Caco-2 (cell line): Measurements from ENCODE around the gene CCAR1. TPM values are rescaled to one million over a fixed set of nuclear protein-coding genes. Genes with fewer than 3 reads are reported as not detected.

Source experiments
- BruUV-seq: library from RNA; stranded (reverse); fragments of 400-500 nt; replicated peaks from 2 replicates; lab custom pipeline; 2021; lab: Mats Ljungman, UMichigan
- CTCF ChIA-PET: fragments of 300-600 bp; sonication (Branson Sonifier 250); formaldehyde crosslinking; loops from one replicate; lab custom pipeline; 2022; ENCODE audit warnings: antibody characterized with exemption; lab: Charles Lee
- POLR2A ChIA-PET: fragments of 300-600 bp; sonication (Branson Sonifier 250); formaldehyde crosslinking; loops from one replicate; lab custom pipeline; 2022; ENCODE audit warnings: antibody characterized with exemption; lab: Charles Lee
- DNase-seq, 2 experiments: peaks; one replicate each; pipeline versions ENCODE4 v3.0.0 to v3.0.0-alpha.2; 2020 to 2022
- H3K27me3 ChIP-seq: replicated peaks from 2 replicates; pipeline ENCODE4 v1.6.0; 2011; ENCODE audit warnings: low read length; ENCODE audit not compliant: control insufficient read depth, insufficient read depth
- H3K36me3 ChIP-seq: 2 replicates; pipeline ENCODE4 v1.5.1; 2011; ENCODE audit warnings: low read length; ENCODE audit not compliant: control insufficient read depth, insufficient read depth
- H3K4me1 ChIP-seq: fragments of 250-450 bp; sonication (Bioruptor Pico); 2 replicates; pipeline ENCODE4 v1.5.1; 2020; ENCODE audit warnings: mild to moderate bottlenecking
- H3K4me3 ChIP-seq: 2 replicates; pipeline ENCODE4 v1.5.1; 2011; ENCODE audit warnings: low read depth, mild to moderate bottlenecking, control low read depth, low read length
- H3K9me3 ChIP-seq: fragments of 250-450 bp; sonication (Bioruptor Pico); 2 replicates; pipeline ENCODE4 v1.5.1; 2020; ENCODE audit warnings: mild to moderate bottlenecking, moderate library complexity
- H3K27ac Mint-ChIP-seq: one replicate; pipeline ENCODE4 v1.8.0; 2022; ENCODE audit warnings: mixed read lengths; ENCODE audit not compliant: unreplicated experiment
- H3K27me3 Mint-ChIP-seq: one replicate; pipeline ENCODE4 v1.8.0; 2022; ENCODE audit warnings: mixed read lengths; ENCODE audit not compliant: insufficient read depth, unreplicated experiment
- H3K36me3 Mint-ChIP-seq: one replicate; pipeline ENCODE4 v1.8.0; 2022; ENCODE audit warnings: mild to moderate bottlenecking, mixed read lengths; ENCODE audit not compliant: insufficient read depth, unreplicated experiment
- H3K4me1 Mint-ChIP-seq: one replicate; pipeline ENCODE4 v1.8.0; 2022; ENCODE audit warnings: low read depth, mixed read lengths; ENCODE audit not compliant: unreplicated experiment
- H3K4me3 Mint-ChIP-seq: one replicate; pipeline ENCODE4 v1.8.0; 2022; ENCODE audit warnings: mild to moderate bottlenecking, moderate library complexity, mixed read lengths; ENCODE audit not compliant: unreplicated experiment
- H3K9me3 Mint-ChIP-seq: one replicate; pipeline ENCODE4 v1.8.0; 2022; ENCODE audit warnings: mixed read lengths; ENCODE audit not compliant: unreplicated experiment
- CTCF ChIP-seq, 2 experiments: fragments of 200-600 bp in 1 of 2; IDR thresholded peaks; 1 replicate in 1 of 2; 2 replicates in 1 of 2; pipeline versions ENCODE4 v1.5.1 to v1.8.0; 2011 to 2022; ENCODE audit warnings: antibody characterized with exemption in 1 of 2, control low read depth in 1 of 2, inconsistent platforms in 1 of 2, low read depth in 1 of 2, low read length in 1 of 2, mild to moderate bottlenecking in 1 of 2, moderate library complexity in 1 of 2; ENCODE audit not compliant: insufficient read depth in 1 of 2, severe bottlenecking in 1 of 2, unreplicated experiment in 1 of 2
- intact Hi-C: fragments of 100-400 bp; cut with micrococcal nuclease; formaldehyde crosslinking; loops from one replicate; pipeline ENCODE4 v1.10.0; 2022; ENCODE audit not compliant: unreplicated experiment
- total RNA-seq: library from RNA; stranded (reverse); gene quantifications from 2 replicates; pipeline ENCODE4 v1.2.3, GENCODE V29; 2022

Gene CCAR1
- total RNA-seq, 1 experiment from 2014 or later = 180 TPM

GRCh38 chr10:68742397-68742796 is 21.4 kb downstream of the CCAR1 start:
- Histone ChIP-seq H3K27me3 (no peaks in the 10 kb centered on the region), H3K4me1 (no peaks in the 10 kb centered on the region), H3K9me3 (no peaks in the 10 kb centered on the region), H3K4me3 (no peak overlapping the region), H3K36me3 (peaks cover 12% of the 10 kb centered on the region)
- POLR2A ChIA-PET = no interaction called here
- no peaks in the 10 kb centered on the region for H3K27me3 Mint-ChIP-seq
- H3K27ac Mint-ChIP-seq = no peak overlapping the region
- CTCF ChIA-PET = no interaction called here
- no peak for DNase-seq
- H3K36me3 Mint-ChIP-seq = peaks cover 98% of the 10 kb centered on the region
- TF ChIP-seq CTCF (IDR thresholded peaks at IDR 0.05; ENCODE audit: insufficient read depth in 1 of 2, low read depth in 1 of 2, low read length in 1 of 2, severe bottlenecking in 1 of 2, unreplicated experiment in 1 of 2) = no peak
- no peak overlapping the region for H3K4me3 Mint-ChIP-seq
- BruUV-seq = no TSS peak
- H3K4me1 Mint-ChIP-seq = no peaks in the 10 kb centered on the region
- no peaks in the 10 kb centered on the region for H3K9me3 Mint-ChIP-seq
- intact Hi-C loops = loop anchor here (5.0 kb wide), 1 partner anchor 190 kb away; no protein-coding TSS in a partner anchor

GRCh38 chr10:68752711-68753350 is 31.8 kb downstream of the CCAR1 start:
- ChIA-PET POLR2A (no interaction called here), CTCF (no interaction called here)
- Mint-ChIP-seq H3K4me3 (no peak overlapping the region), H3K36me3 (peaks cover 98% of the 10 kb centered on the region), H3K27ac (no peak overlapping the region), H3K9me3 (no peaks in the 10 kb centered on the region), H3K4me1 (no peaks in the 10 kb centered on the region), H3K27me3 (no peaks in the 10 kb centered on the region)
- Histone ChIP-seq H3K4me1 (no peaks in the 10 kb centered on the region), H3K36me3 (peaks cover 12% of the 10 kb centered on the region), H3K4me3 (no peak overlapping the region), H3K27me3 (no peaks in the 10 kb centered on the region), H3K9me3 (no peaks in the 10 kb centered on the region)
- no peak for DNase-seq
- BruUV-seq = no TSS peak
- TF ChIP-seq CTCF (IDR thresholded peaks at IDR 0.05; ENCODE audit: insufficient read depth in 1 of 2, low read depth in 1 of 2, low read length in 1 of 2, severe bottlenecking in 1 of 2, unreplicated experiment in 1 of 2) = no peak
- intact Hi-C loops = no loop called here

GRCh38 chr10:68756246-68756645 is 35.2 kb downstream of the CCAR1 start:
- DNase-seq = no peak
- H3K36me3 Mint-ChIP-seq = peaks cover 98% of the 10 kb centered on the region
- ChIA-PET CTCF (no interaction called here), POLR2A (interaction anchor here (0.6 kb wide), 1 partner anchor 72 kb away, joined by 3 read pairs; no protein-coding TSS in a partner anchor)
- H3K27ac Mint-ChIP-seq = no peak overlapping the region
- no peak for TF ChIP-seq CTCF (IDR thresholded peaks at IDR 0.05; ENCODE audit: insufficient read depth in 1 of 2, low read depth in 1 of 2, low read length in 1 of 2, severe bottlenecking in 1 of 2, unreplicated experiment in 1 of 2)
- no peaks in the 10 kb centered on the region for H3K27me3 Mint-ChIP-seq
- no peaks in the 10 kb centered on the region for H3K9me3 Mint-ChIP-seq
- intact Hi-C loops = no loop called here
- Histone ChIP-seq H3K4me1 (no peaks in the 10 kb centered on the region), H3K4me3 (no peak overlapping the region), H3K9me3 (no peaks in the 10 kb centered on the region), H3K36me3 (peaks cover 20% of the 10 kb centered on the region), H3K27me3 (no peaks in the 10 kb centered on the region)
- H3K4me1 Mint-ChIP-seq = no peaks in the 10 kb centered on the region
- H3K4me3 Mint-ChIP-seq = no peak overlapping the region
- no TSS peak for BruUV-seq
